GM12878 (cell line): ENCODE data around the gene FAM186B.

Experiments
- CBFB ChIP-seq: IDR thresholded peaks from 2 replicates; pipeline ENCODE4 v1.6.1; 2016; ENCODE audit warnings: antibody characterized with exemption, low read depth
- CHD1 ChIP-seq: IDR thresholded peaks from 2 replicates; pipeline ENCODE4 v1.6.1; 2012; ENCODE audit warnings: low read depth, low read length, improper control_type of control experiment
- EGR1 ChIP-seq, 2 experiments: IDR thresholded peaks; 1 replicate in 1 of 2; 2 replicates in 1 of 2; pipeline ENCODE4 v1.6.1; 2011 to 2012; ENCODE audit warnings: low read depth in 2 of 2, low read length in 2 of 2, borderline replicate concordance in 1 of 2, mild to moderate bottlenecking in 1 of 2, moderate library complexity in 1 of 2
- ETV6 ChIP-seq, 2 experiments: fragments of 450-650 bp in 1 of 2; IDR thresholded peaks in 1 of 2; conservative IDR thresholded peaks in 1 of 2; 2 replicates each; pipeline ENCODE4 v1.6.1; 2014; ENCODE audit warnings: antibody characterized with exemption in 1 of 2, borderline replicate concordance in 1 of 2, low read depth in 1 of 2, mild to moderate bottlenecking in 1 of 2, moderate library complexity in 1 of 2
- NBN ChIP-seq: fragments of 450-650 bp; IDR thresholded peaks from 2 replicates; pipeline ENCODE4 v1.6.1; 2016
- POLR2A ChIP-seq: IDR thresholded peaks from 2 replicates; pipeline ENCODE4 v1.6.1; 2011; ENCODE audit warnings: low read depth, mild to moderate bottlenecking, low read length
- POLR2AphosphoS5 ChIP-seq: IDR thresholded peaks from 2 replicates; pipeline ENCODE4 v1.6.1; 2011; ENCODE audit warnings: mild to moderate bottlenecking, low read length, inconsistent platforms
- RAD21 ChIP-seq: IDR thresholded peaks from 2 replicates; pipeline ENCODE4 v1.6.1; 2011; ENCODE audit warnings: mild to moderate bottlenecking, low read depth, low read length, moderate library complexity; ENCODE audit not compliant: insufficient read depth
- RFX5 ChIP-seq: IDR thresholded peaks from 2 replicates; pipeline ENCODE4 v1.6.1; 2011; ENCODE audit warnings: low read depth, low read length, improper control_type of control experiment
- SP1 ChIP-seq: IDR thresholded peaks from one replicate; pipeline ENCODE4 v1.6.1; 2011; ENCODE audit warnings: low read depth, low read length
- ZNF207 ChIP-seq: fragments of 450-650 bp; IDR thresholded peaks from 2 replicates; pipeline ENCODE4 v1.6.1; 2014; ENCODE audit warnings: antibody characterized with exemption, mild to moderate bottlenecking, borderline replicate concordance
- TF ChIP-seq, protein P1 (sequence below): IDR thresholded peaks from 2 replicates; pipeline ENCODE4 v1.6.1; 2011; ENCODE audit warnings: mild to moderate bottlenecking, low read depth, low read length, moderate library complexity; ENCODE audit not compliant: insufficient replicate concordance
- TF ChIP-seq, protein P2 (sequence below), 3 experiments: IDR thresholded peaks in 2 of 3; conservative IDR thresholded peaks in 1 of 3; 2 replicates each; pipeline ENCODE4 v1.5.1; 2011; ENCODE audit warnings: low read depth in 3 of 3, low read length in 3 of 3, mild to moderate bottlenecking in 3 of 3, control low read depth in 2 of 3, moderate library complexity in 2 of 3, inconsistent platforms in 1 of 3, mixed read lengths in 1 of 3; ENCODE audit not compliant: control insufficient read depth in 2 of 3, insufficient read depth in 1 of 3; ENCODE audit errors: extremely low read depth in 1 of 3

DNA sequence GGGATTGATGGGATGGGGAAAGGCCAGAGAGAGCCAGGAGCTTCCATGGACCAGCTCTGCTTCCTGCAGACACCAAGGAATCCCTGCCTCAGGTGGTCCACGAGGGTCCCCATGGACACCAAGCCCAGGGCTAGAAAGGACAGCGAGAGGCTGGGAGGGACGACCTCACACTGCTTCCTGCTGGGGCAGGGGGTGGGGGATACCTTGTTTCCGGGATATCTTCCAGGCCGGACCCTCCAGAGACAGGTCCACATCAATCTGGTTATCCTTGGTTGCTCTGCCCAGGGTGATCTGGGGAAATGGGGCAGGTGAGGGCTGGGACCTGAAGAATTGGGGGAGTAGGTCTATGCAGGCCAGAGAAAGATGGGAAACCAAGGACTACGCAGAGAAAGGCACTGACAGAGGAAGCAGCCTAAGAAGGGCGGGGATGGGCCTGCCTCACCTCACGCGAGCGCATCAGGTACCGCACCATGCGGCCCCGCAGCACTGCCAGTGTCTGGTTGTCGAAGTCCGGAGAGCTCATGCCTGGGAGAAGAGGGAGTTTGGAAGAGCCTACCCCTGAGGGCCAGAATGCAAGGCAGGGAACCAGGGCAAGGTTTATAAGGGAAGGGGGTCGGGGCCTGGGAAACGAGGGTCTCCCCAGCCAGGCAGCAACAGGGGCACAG is 46.3 kb downstream of the FAM186B start:
- TF ChIP-seq POLR2A = no peak
- TF ChIP-seq ETV6 (conservative IDR thresholded peaks at IDR 0.05 in 1 of 2, IDR thresholded peaks at IDR 0.05 in 1 of 2; ENCODE audit: borderline replicate concordance in 1 of 2, low read depth in 1 of 2) = no peak
- no peak for TF ChIP-seq RFX5
- no peak for TF ChIP-seq CBFB
- TF ChIP-seq SP1 = no peak
- TF ChIP-seq, protein P1, sequence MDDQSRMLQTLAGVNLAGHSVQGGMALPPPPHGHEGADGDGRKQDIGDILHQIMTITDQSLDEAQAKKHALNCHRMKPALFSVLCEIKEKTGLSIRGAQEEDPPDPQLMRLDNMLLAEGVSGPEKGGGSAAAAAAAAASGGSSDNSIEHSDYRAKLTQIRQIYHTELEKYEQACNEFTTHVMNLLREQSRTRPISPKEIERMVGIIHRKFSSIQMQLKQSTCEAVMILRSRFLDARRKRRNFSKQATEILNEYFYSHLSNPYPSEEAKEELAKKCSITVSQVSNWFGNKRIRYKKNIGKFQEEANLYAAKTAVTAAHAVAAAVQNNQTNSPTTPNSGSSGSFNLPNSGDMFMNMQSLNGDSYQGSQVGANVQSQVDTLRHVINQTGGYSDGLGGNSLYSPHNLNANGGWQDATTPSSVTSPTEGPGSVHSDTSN = no peak
- TF ChIP-seq CHD1 = no peak
- no peak for TF ChIP-seq POLR2AphosphoS5
- TF ChIP-seq EGR1 (IDR thresholded peaks at IDR 0.05; ENCODE audit: borderline replicate concordance in 1 of 2, low read depth in 2 of 2, low read length in 2 of 2) = no peak
- no peak for TF ChIP-seq RAD21
- TF ChIP-seq, protein P2, sequence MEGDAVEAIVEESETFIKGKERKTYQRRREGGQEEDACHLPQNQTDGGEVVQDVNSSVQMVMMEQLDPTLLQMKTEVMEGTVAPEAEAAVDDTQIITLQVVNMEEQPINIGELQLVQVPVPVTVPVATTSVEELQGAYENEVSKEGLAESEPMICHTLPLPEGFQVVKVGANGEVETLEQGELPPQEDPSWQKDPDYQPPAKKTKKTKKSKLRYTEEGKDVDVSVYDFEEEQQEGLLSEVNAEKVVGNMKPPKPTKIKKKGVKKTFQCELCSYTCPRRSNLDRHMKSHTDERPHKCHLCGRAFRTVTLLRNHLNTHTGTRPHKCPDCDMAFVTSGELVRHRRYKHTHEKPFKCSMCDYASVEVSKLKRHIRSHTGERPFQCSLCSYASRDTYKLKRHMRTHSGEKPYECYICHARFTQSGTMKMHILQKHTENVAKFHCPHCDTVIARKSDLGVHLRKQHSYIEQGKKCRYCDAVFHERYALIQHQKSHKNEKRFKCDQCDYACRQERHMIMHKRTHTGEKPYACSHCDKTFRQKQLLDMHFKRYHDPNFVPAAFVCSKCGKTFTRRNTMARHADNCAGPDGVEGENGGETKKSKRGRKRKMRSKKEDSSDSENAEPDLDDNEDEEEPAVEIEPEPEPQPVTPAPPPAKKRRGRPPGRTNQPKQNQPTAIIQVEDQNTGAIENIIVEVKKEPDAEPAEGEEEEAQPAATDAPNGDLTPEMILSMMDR (IDR thresholded peaks at IDR 0.05 in 2 of 3, conservative IDR thresholded peaks at IDR 0.05 in 1 of 3; ENCODE audit: control insufficient read depth in 2 of 3, extremely low read depth in 1 of 3, insufficient read depth in 1 of 3, low read depth in 3 of 3, low read length in 3 of 3) = no peak
- no peak for TF ChIP-seq ZNF207
- TF ChIP-seq NBN = no peak
